IPS DF 6.9 (cell line): Measurements from ENCODE around the gene HPGDS.
"Not testable (repeated sequence)": the region's sequence is repeated elsewhere in the genome, so short reads cannot be mapped to it uniquely, and the experiment has no call there.

Experiments
- DNase-seq: peaks from one replicate; pipeline ENCODE4 v3.0.0-alpha.2; 2013; ENCODE audit warnings: low read depth, low spot score
- H3K27ac ChIP-seq: one replicate; pipeline ENCODE4 v1.5.1; 2013; ENCODE audit warnings: low read length, control low read depth
- H3K27me3 ChIP-seq: 2 replicates; pipeline ENCODE4 v1.6.1; 2013; ENCODE audit warnings: mild to moderate bottlenecking, low read length; ENCODE audit not compliant: control insufficient read depth, insufficient read depth
- H3K36me3 ChIP-seq: 2 replicates; pipeline ENCODE4 v1.6.1; 2013; ENCODE audit warnings: low read length; ENCODE audit not compliant: control insufficient read depth, insufficient read depth
- H3K4me1 ChIP-seq: 2 replicates; pipeline ENCODE4 v1.6.1; 2013; ENCODE audit warnings: low read length; ENCODE audit not compliant: control insufficient read depth, insufficient read depth
- H3K4me3 ChIP-seq: 2 replicates; pipeline ENCODE4 v1.5.1; 2013; ENCODE audit warnings: mild to moderate bottlenecking, low read length
- H3K9me3 ChIP-seq: 2 replicates; pipeline ENCODE4 v1.6.1; 2013; ENCODE audit warnings: low read length, inconsistent platforms; ENCODE audit not compliant: control insufficient read depth, insufficient read depth
- WGBS: extraction: QIAGEN DNeasy Blood & Tissue Kit; methylation state at CpG from one replicate; pipeline ENCODE4 v1.1.7; 2013; ENCODE audit warnings: mixed read lengths, missing lambda C conversion rate; ENCODE audit not compliant: insufficient read length, insufficient coverage; 5-methylcytosine and 5-hydroxymethylcytosine counted together

HPGDS gene

DNA sequence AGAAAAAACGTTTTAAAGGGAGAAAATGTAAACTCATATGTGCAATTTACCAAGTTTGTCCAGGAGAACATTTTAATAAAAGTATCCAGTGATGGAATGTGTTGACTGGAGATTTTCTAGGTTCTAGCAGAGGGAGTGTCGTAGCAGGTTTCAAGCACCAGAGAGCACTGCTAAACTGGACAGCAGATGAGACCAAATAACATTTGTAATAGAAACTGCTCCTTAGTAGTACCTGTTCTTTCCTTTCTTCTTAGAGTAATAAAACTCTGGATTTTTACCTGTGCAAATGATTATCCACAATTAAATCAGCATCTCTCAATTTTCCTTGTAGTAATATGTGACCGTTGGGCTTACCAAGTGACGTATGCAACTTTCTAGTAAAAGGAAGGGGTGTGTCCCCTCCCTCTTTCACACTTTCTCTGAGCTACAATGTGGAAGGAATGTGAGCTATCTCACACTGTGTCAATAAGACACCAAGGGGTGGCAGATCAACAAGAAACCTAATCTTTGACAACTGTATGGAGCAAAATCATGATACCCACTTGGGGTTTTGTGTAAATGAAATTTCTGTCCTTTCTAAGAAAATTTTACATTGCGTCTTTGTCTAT is 9.5 kb downstream of the HPGDS start:
- Histone ChIP-seq H3K4me3 (no peak overlapping the region), H3K27ac (no peak overlapping the region), H3K4me1 (no peaks in the 10 kb centered on the region), H3K36me3 (no peaks in the 10 kb centered on the region), H3K27me3 (no peaks in the 10 kb centered on the region), H3K9me3 (no peaks in the 10 kb centered on the region)
- no CpG with 5 or more reads among the region's 5 CpGs for WGBS
- no peak for DNase-seq

DNA sequence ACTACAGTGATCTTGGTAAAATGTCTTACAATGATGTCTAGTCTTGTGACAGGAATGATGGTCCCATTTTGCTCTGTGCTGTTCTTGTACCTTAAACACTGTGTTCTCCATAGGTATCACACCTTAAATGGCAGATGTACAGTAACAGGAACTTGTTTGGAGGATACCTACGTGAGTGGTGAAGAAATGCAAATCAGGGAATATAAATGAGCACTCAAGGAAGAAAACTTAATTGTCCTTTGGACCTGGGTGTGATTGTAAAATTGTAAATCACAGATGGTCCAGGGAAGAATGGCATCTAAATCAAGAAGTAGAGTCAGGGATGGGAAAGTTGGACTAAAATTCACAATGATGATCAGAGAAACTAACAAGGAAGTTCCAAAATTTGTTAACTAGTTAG is 12.7 kb downstream of the HPGDS start:
- WGBS = no CpG with 5 or more reads among the region's 1 CpG
- no peaks in the 10 kb centered on the region for H3K4me1 ChIP-seq
- peaks cover 2% of the 10 kb centered on the region; the same call in 1 of the 2 replicates for H3K9me3 ChIP-seq
- H3K36me3 ChIP-seq = no peaks in the 10 kb centered on the region
- no peak overlapping the region for H3K27ac ChIP-seq
- no peaks in the 10 kb centered on the region for H3K27me3 ChIP-seq
- H3K4me3 ChIP-seq = no peak overlapping the region
- DNase-seq = no peak

GRCh38 chr4:94325835-94326234 is 16.8 kb downstream of the HPGDS start:
- no CpG with 5 or more reads among the region's 1 CpG for WGBS
- H3K36me3 ChIP-seq = no peaks in the 10 kb centered on the region
- no peak for DNase-seq
- H3K4me1 ChIP-seq = no peaks in the 10 kb centered on the region
- peaks cover 2% of the 10 kb centered on the region; the same call in 1 of the 2 replicates for H3K9me3 ChIP-seq
- no peaks in the 10 kb centered on the region for H3K27me3 ChIP-seq
- no peak overlapping the region for H3K27ac ChIP-seq
- H3K4me3 ChIP-seq = no peak overlapping the region

DNA sequence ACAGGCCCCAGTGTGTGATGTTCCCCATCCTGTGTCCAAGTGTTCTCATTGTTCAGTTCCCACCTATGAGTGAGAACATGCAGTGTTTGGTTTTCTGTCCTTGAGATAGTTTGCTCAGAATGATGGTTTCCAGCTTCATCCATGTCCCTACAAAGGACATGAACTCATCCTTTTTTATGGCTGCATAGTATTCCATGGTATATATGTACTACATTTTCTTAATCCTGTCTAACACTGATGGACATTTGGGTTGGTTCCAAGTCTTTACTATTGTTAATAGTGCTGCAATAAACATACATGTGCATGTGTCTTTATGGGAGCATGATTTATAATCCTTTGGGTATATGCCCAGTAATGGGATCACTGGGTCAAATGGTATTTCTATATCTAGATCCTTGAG is 22.7 kb downstream of the HPGDS start:
- H3K27me3 ChIP-seq, H3K4me3 ChIP-seq, DNase-seq, H3K9me3 ChIP-seq, H3K27ac ChIP-seq, H3K36me3 ChIP-seq, H3K4me1 ChIP-seq: not testable (repeated sequence)

DNA sequence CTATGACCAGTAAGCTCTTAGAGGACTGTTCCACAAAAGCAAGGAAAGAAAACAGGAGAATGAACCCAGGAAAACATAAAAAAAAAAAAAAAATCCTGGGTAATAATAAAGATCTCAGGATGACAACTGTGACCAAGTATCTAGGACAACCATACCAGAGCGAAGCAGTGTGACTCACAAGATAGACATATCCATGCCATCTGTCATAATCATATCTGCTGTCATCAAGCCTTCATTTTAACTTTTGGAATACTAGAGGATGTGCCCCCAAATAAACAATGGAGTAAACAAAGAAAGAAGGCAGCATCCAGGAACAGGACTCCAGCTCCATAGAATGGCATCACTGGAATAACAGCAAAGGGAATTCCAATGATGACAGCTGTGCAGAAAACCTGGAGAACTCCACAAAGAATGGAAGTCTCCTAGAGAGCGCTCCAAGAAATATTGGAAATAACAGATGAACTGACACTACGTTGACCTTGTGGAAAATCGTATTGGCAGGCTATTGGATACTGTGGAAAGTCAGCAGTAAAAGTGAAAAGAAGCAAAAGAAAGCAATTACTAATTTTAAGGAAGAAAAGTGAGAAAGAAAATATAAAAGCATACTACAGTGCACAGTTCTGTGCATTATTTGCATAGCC is 35.3 kb downstream of the HPGDS start:
- H3K27ac ChIP-seq = no peak overlapping the region
- no peaks in the 10 kb centered on the region for H3K9me3 ChIP-seq
- H3K36me3 ChIP-seq = no peaks in the 10 kb centered on the region
- no peak for DNase-seq
- no peaks in the 10 kb centered on the region for H3K4me1 ChIP-seq
- H3K27me3 ChIP-seq = no peaks in the 10 kb centered on the region
- no peak overlapping the region for H3K4me3 ChIP-seq
- no CpG with 5 or more reads among the region's 4 CpGs for WGBS

DNA sequence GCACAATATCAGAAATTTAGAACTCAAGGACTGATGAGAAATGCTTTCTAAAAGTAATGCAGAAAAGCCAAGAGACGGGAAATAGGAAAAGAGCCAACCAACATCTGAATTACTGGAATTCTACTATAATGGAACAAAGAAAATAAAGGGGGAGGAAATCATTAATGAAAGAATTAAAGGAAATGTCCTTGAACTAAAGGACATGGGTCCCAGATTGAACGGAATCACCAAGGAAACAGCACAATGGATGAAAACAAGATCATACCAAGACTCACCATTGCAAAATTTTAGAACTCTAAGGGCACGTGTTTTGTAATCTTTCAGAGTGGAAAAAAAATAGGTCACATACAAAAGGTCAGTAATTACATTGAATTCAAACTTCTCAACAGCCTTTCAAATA is 35.9 kb downstream of the HPGDS start:
- Histone ChIP-seq H3K36me3 (no peaks in the 10 kb centered on the region), H3K4me3 (no peak overlapping the region), H3K4me1 (no peaks in the 10 kb centered on the region), H3K9me3 (no peaks in the 10 kb centered on the region), H3K27me3 (no peaks in the 10 kb centered on the region), H3K27ac (no peak overlapping the region)
- DNase-seq = no peak
- no CpG with 5 or more reads among the region's 3 CpGs for WGBS

- DNase-seq = no peak
- no peaks in the 10 kb centered on the region for H3K27me3 ChIP-seq
- no peaks in the 10 kb centered on the region for H3K4me1 ChIP-seq
- no peak overlapping the region for H3K27ac ChIP-seq
- no peaks in the 10 kb centered on the region for H3K36me3 ChIP-seq
- no peaks in the 10 kb centered on the region for H3K9me3 ChIP-seq
- H3K4me3 ChIP-seq = no peak overlapping the region
- no CpG with 5 or more reads among the region's 5 CpGs for WGBS
Observed at GRCh38 chr4:94305466-94306225, 37.0 kb downstream of the HPGDS start.

GRCh38 chr4:94304365-94304971 is 38.2 kb downstream of the HPGDS start:
- H3K27ac ChIP-seq = no peak overlapping the region
- no peaks in the 10 kb centered on the region for H3K4me1 ChIP-seq
- H3K4me3 ChIP-seq = no peak overlapping the region
- WGBS = 100% methylated on average over 1 of the region's 2 CpGs
- H3K9me3 ChIP-seq = no peaks in the 10 kb centered on the region
- DNase-seq = no peak
- H3K27me3 ChIP-seq = no peaks in the 10 kb centered on the region
- no peaks in the 10 kb centered on the region for H3K36me3 ChIP-seq

DNA sequence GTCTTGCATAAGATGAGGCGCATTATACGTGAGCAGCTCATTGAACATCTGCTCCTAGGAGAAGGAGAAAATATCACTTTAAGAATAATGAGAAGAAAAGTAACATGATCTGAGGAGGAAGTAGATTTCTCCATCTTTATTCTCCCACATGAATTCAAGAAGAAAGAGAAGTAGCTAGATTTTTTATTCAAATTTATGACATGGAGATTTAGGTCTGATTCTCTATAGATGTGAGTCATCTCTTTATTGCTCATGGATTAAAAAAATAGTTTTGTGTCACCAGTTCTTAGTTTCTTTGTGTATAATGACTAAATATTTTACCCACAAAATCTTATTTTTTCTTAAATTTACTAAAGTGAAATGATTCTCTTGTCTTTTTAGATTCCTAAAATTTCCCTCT is 40.4 kb downstream of the HPGDS start:
- WGBS = no CpG with 5 or more reads among the region's 2 CpGs
- no peak overlapping the region for H3K4me3 ChIP-seq
- H3K9me3 ChIP-seq = no peaks in the 10 kb centered on the region
- DNase-seq = no peak
- H3K4me1 ChIP-seq = no peaks in the 10 kb centered on the region
- no peak overlapping the region for H3K27ac ChIP-seq
- H3K27me3 ChIP-seq = no peaks in the 10 kb centered on the region
- no peaks in the 10 kb centered on the region for H3K36me3 ChIP-seq

GRCh38 chr4:94298725-94299252 is 43.8 kb downstream of the HPGDS start:
- Histone ChIP-seq H3K4me1 (no peaks in the 10 kb centered on the region), H3K9me3 (no peaks in the 10 kb centered on the region), H3K27ac (no peak overlapping the region), H3K4me3 (no peak overlapping the region), H3K36me3 (no peaks in the 10 kb centered on the region), H3K27me3 (no peaks in the 10 kb centered on the region)
- no peak for DNase-seq
- WGBS = no CpG with 5 or more reads among the region's 4 CpGs
